ENCODE measurements around the gene INTS13.
"Not testable (repeated sequence)": the region's sequence is repeated elsewhere in the genome, so short reads cannot be mapped to it uniquely, and the experiment has no call there.

Gene INTS13

GRCh38 chr12:26878661-26879119, 59.1 kb downstream of the INTS13 start:
- H3K27ac ChIP-seq (ENCODE audit: low read depth, low read length), result no peak overlapping the region
- H3K4me3 ChIP-seq (ENCODE audit: low read length), result no peak overlapping the region

GRCh38 chr12:26874501-26875296, 63.1 kb downstream of the INTS13 start:
- Histone ChIP-seq H3K27ac (ENCODE audit: low read depth, low read length) (no peak overlapping the region), H3K4me3 (ENCODE audit: low read length) (no peak overlapping the region), H3K27me3 (ENCODE audit: control insufficient read depth, insufficient read depth, low read length) (no peaks in the 10 kb centered on the region), H3K4me1 (ENCODE audit: control insufficient read depth, insufficient read depth, low read length) (peaks cover 12% of the 10 kb centered on the region), H3K36me3 (ENCODE audit: control insufficient read depth, insufficient read depth, low read length) (no peaks in the 10 kb centered on the region), H3K9ac (ENCODE audit: low read length) (no peak overlapping the region)

More at GRCh38 chr12:26878661-26879119, 59.1 kb downstream of the INTS13 start:
- H3K27me3 ChIP-seq (ENCODE audit: control insufficient read depth, insufficient read depth, low read length), result no peaks in the 10 kb centered on the region
- H3K36me3 ChIP-seq (ENCODE audit: control insufficient read depth, insufficient read depth, low read length), result no peaks in the 10 kb centered on the region
- peaks cover 9% of the 10 kb centered on the region for H3K4me1 ChIP-seq (ENCODE audit: control insufficient read depth, insufficient read depth, low read length)
- no peak overlapping the region for H3K9ac ChIP-seq (ENCODE audit: low read length)

- Histone ChIP-seq H3K4me1 (ENCODE audit: control insufficient read depth, insufficient read depth, low read length) (peaks cover 3% of the 10 kb centered on the region), H3K27me3 (ENCODE audit: control insufficient read depth, insufficient read depth, low read length) (no peaks in the 10 kb centered on the region), H3K36me3 (ENCODE audit: control insufficient read depth, insufficient read depth, low read length) (no peaks in the 10 kb centered on the region), H3K27ac (ENCODE audit: low read depth, low read length) (no peak overlapping the region), H3K4me3 (ENCODE audit: low read length) (no peak overlapping the region), H3K9ac (ENCODE audit: low read length) (no peak overlapping the region)
Measured at GRCh38 chr12:26872625-26873024, 65.2 kb downstream of the INTS13 start.

- Histone ChIP-seq H3K27ac (ENCODE audit: low read depth, low read length) (no peak overlapping the region), H3K4me3 (ENCODE audit: low read length) (no peak overlapping the region), H3K27me3 (ENCODE audit: control insufficient read depth, insufficient read depth, low read length) (no peaks in the 10 kb centered on the region), H3K36me3 (ENCODE audit: control insufficient read depth, insufficient read depth, low read length) (no peaks in the 10 kb centered on the region), H3K4me1 (ENCODE audit: control insufficient read depth, insufficient read depth, low read length) (peaks cover 3% of the 10 kb centered on the region), H3K9ac (ENCODE audit: low read length) (no peak overlapping the region)
Measured at GRCh38 chr12:26871985-26872384, 65.8 kb downstream of the INTS13 start.

GRCh38 chr12:26870491-26871419, 67.0 kb downstream of the INTS13 start:
- Histone ChIP-seq H3K4me1 (ENCODE audit: control insufficient read depth, insufficient read depth, low read length) (peaks cover 3% of the 10 kb centered on the region), H3K9ac (ENCODE audit: low read length) (no peak overlapping the region), H3K36me3 (ENCODE audit: control insufficient read depth, insufficient read depth, low read length) (no peaks in the 10 kb centered on the region), H3K27ac (ENCODE audit: low read depth, low read length) (no peak overlapping the region), H3K27me3 (ENCODE audit: control insufficient read depth, insufficient read depth, low read length) (no peaks in the 10 kb centered on the region), H3K4me3 (ENCODE audit: low read length) (no peak overlapping the region)

GRCh38 chr12:26869908-26870459, 67.8 kb downstream of the INTS13 start:
- Histone ChIP-seq H3K36me3 (ENCODE audit: control insufficient read depth, insufficient read depth, low read length) (no peaks in the 10 kb centered on the region), H3K9ac (ENCODE audit: low read length) (no peak overlapping the region), H3K4me1 (ENCODE audit: control insufficient read depth, insufficient read depth, low read length) (peaks cover 3% of the 10 kb centered on the region), H3K27me3 (ENCODE audit: control insufficient read depth, insufficient read depth, low read length) (no peaks in the 10 kb centered on the region), H3K27ac (ENCODE audit: low read depth, low read length) (no peak overlapping the region), H3K4me3 (ENCODE audit: low read length) (no peak overlapping the region)

GRCh38 chr12:26869104-26869494, 68.7 kb downstream of the INTS13 start:
- Histone ChIP-seq H3K4me3 (ENCODE audit: low read length) (no peak overlapping the region), H3K27ac (ENCODE audit: low read depth, low read length) (no peak overlapping the region), H3K36me3 (ENCODE audit: control insufficient read depth, insufficient read depth, low read length) (no peaks in the 10 kb centered on the region), H3K9ac (ENCODE audit: low read length) (no peak overlapping the region), H3K27me3 (ENCODE audit: control insufficient read depth, insufficient read depth, low read length) (no peaks in the 10 kb centered on the region), H3K4me1 (ENCODE audit: control insufficient read depth, insufficient read depth, low read length) (peaks cover 3% of the 10 kb centered on the region)

GRCh38 chr12:26868447-26869103, 69.2 kb downstream of the INTS13 start:
- H3K4me1 ChIP-seq (ENCODE audit: control insufficient read depth, insufficient read depth, low read length), result peaks cover 3% of the 10 kb centered on the region
- H3K27ac ChIP-seq (ENCODE audit: low read depth, low read length), result no peak overlapping the region

GRCh38 chr12:26867080-26867479, 70.7 kb downstream of the INTS13 start:
- H3K9ac ChIP-seq (ENCODE audit: low read length), result no peak overlapping the region
- H3K36me3 ChIP-seq (ENCODE audit: control insufficient read depth, insufficient read depth, low read length), result no peaks in the 10 kb centered on the region
- H3K4me1 ChIP-seq (ENCODE audit: control insufficient read depth, insufficient read depth, low read length), result peaks cover 3% of the 10 kb centered on the region
- H3K27me3 ChIP-seq (ENCODE audit: control insufficient read depth, insufficient read depth, low read length), result no peaks in the 10 kb centered on the region
- no peak overlapping the region for H3K27ac ChIP-seq (ENCODE audit: low read depth, low read length)
- H3K4me3 ChIP-seq (ENCODE audit: low read length), result no peak overlapping the region

More at GRCh38 chr12:26868447-26869103, 69.2 kb downstream of the INTS13 start:
- Histone ChIP-seq H3K9ac (ENCODE audit: low read length) (no peak overlapping the region), H3K27me3 (ENCODE audit: control insufficient read depth, insufficient read depth, low read length) (no peaks in the 10 kb centered on the region), H3K4me3 (ENCODE audit: low read length) (no peak overlapping the region), H3K36me3 (ENCODE audit: control insufficient read depth, insufficient read depth, low read length) (no peaks in the 10 kb centered on the region)

GRCh38 chr12:26863515-26863914, 74.3 kb downstream of the INTS13 start:
- Histone ChIP-seq H3K36me3 (ENCODE audit: control insufficient read depth, insufficient read depth, low read length) (no peaks in the 10 kb centered on the region), H3K4me3 (ENCODE audit: low read length) (no peak overlapping the region), H3K4me1 (ENCODE audit: control insufficient read depth, insufficient read depth, low read length) (no peaks in the 10 kb centered on the region), H3K27ac (ENCODE audit: low read depth, low read length) (no peak overlapping the region), H3K9ac (ENCODE audit: low read length) (no peak overlapping the region), H3K27me3 (ENCODE audit: control insufficient read depth, insufficient read depth, low read length) (no peaks in the 10 kb centered on the region)

GRCh38 chr12:26862787-26863186, 75.0 kb downstream of the INTS13 start:
- not testable (repeated sequence) for H3K36me3 ChIP-seq (ENCODE audit: control insufficient read depth, insufficient read depth, low read length); H3K9ac ChIP-seq (ENCODE audit: low read length); H3K4me1 ChIP-seq (ENCODE audit: control insufficient read depth, insufficient read depth, low read length); H3K4me3 ChIP-seq (ENCODE audit: low read length); H3K27ac ChIP-seq (ENCODE audit: low read depth, low read length); H3K27me3 ChIP-seq (ENCODE audit: control insufficient read depth, insufficient read depth, low read length)

GRCh38 chr12:26861690-26862089, 76.1 kb downstream of the INTS13 start:
- H3K4me1 ChIP-seq (ENCODE audit: control insufficient read depth, insufficient read depth, low read length), result no peaks in the 10 kb centered on the region
- no peaks in the 10 kb centered on the region for H3K36me3 ChIP-seq (ENCODE audit: control insufficient read depth, insufficient read depth, low read length)
- H3K27me3 ChIP-seq (ENCODE audit: control insufficient read depth, insufficient read depth, low read length), result no peaks in the 10 kb centered on the region
- H3K9ac ChIP-seq (ENCODE audit: low read length), result no peak overlapping the region
- H3K4me3 ChIP-seq (ENCODE audit: low read length), result no peak overlapping the region
- H3K27ac ChIP-seq (ENCODE audit: low read depth, low read length), result no peak overlapping the region

All from rectal smooth muscle tissue (tissue), 1 donor.